Ectodermal cell (in vitro differentiated cells): ENCODE data around the gene PDS5B.
"Not testable (repeated sequence)": the region's sequence is repeated elsewhere in the genome, so short reads cannot be mapped to it uniquely, and the experiment has no call there.

Experiments used
- H3K27ac ChIP-seq: 2 replicates; pipeline ENCODE4 v1.7.0; 2013; ENCODE audit warnings: mild to moderate bottlenecking, low read depth, low read length; ENCODE audit not compliant: insufficient read depth, poor library complexity, severe bottlenecking
- H3K27me3 ChIP-seq: 2 replicates; pipeline ENCODE4 v1.7.0; 2013; ENCODE audit warnings: mild to moderate bottlenecking, low read length; ENCODE audit not compliant: insufficient read depth, control insufficient read depth, poor library complexity, severe bottlenecking
- H3K36me3 ChIP-seq: one replicate; pipeline ENCODE4 v1.7.0; 2013; ENCODE audit warnings: low read length; ENCODE audit not compliant: control insufficient read depth, insufficient read depth
- H3K4me1 ChIP-seq: one replicate; pipeline ENCODE4 v1.7.0; 2013; ENCODE audit warnings: low read length; ENCODE audit not compliant: control insufficient read depth, insufficient read depth
- H3K4me3 ChIP-seq: 2 replicates; pipeline ENCODE4 v1.7.0; 2013; ENCODE audit warnings: low read depth, low read length, control low read depth; ENCODE audit not compliant: insufficient read depth
- H3K9me3 ChIP-seq: 2 replicates; pipeline ENCODE4 v1.7.0; 2013; ENCODE audit warnings: mild to moderate bottlenecking, low read length, moderate library complexity; ENCODE audit not compliant: control insufficient read depth
- WGBS, 2 experiments: methylation state at CpG; one replicate each; pipeline ENCODE4 v1.1.7; 2013; ENCODE audit warnings: missing lambda C conversion rate in 2 of 2; 5-methylcytosine and 5-hydroxymethylcytosine counted together

The PDS5B gene

DNA sequence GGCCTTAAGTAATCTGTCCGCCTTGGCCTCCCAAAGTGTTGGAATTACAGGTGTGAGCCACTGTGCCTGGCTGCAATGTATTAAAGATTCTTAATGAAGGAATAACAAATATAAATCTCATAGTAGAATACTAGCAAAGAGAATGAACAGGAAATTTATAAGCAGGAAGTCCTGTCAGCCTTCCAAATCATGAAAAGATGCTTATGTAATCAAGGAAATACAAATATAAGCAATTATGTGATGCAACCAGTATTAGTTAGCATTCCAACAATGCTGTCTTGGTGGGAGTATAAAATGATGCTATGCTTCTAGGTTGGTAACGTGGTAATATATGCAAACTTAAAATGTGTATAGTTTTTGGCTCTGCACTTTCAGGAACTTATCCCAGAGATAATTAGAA lies 133.8 kb downstream of the PDS5B start:
- Histone ChIP-seq H3K4me3 (no peak overlapping the region), H3K27ac (no peak overlapping the region), H3K27me3 (no peaks in the 10 kb centered on the region), H3K4me1 (no peaks in the 10 kb centered on the region), H3K9me3 (peaks cover 2% of the 10 kb centered on the region), H3K36me3 (peaks cover 41% of the 10 kb centered on the region)
- 92 to 100% methylated on average over 2 of the region's 2 CpGs for WGBS, 2 experiments

DNA sequence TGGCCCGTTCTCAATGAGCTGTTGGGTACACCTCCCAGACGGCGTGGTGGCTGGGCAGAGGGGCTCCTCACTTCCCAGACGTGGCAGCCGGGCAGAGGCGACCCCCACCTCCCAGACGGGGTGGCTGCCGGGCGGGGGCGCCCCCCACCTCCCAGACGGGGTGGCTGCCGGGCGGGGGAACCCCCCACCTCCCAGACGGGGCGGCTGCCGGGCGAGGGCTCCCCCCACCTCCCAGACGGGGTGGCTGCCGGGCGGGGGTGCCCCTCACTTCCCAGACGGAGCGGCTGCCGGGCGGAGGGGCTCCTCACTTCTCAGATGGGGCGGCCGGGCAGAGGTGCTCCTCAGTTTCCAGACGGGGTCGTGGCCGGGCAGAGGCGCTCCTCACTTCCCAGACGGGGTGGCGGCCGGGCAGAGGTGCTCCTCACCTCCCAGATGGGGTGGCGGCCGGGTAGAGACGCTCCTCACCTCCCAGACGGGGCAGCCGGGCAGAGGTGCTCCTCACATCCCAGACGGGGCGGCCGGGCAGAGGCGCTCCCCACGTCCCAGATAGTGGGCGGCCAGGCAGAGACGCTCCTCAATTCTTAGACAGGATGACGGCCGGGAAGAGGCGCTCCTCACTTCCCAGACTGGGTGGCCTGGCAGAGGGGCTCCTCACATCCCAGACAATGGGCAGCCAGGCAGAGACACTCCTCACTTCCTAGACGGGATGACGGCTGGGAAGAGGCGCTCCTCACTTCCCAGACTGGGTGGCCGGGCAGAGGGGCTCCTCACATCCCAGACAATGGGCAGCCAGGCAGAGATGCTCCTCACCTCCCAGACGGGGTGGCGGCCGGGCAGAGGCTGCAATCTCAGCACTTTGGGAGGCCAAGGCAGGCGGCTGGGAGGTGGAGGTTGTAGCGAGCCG lies 135.1 kb downstream of the PDS5B start:
- not testable (repeated sequence) for H3K4me3 ChIP-seq, H3K27ac ChIP-seq, H3K4me1 ChIP-seq, H3K27me3 ChIP-seq, H3K9me3 ChIP-seq
- 94 to 96% methylated on average over 53 to 54 of the region's 58 CpGs for WGBS, 2 experiments
- H3K36me3 ChIP-seq: peaks cover 36% of the 10 kb centered on the region

- peaks cover 36% of the 10 kb centered on the region for H3K36me3 ChIP-seq
- 100% methylated on average over 2 of the region's 2 CpGs; no CpG with 5 or more reads in 1 of the 2 experiments for WGBS, 2 experiments
Measured at GRCh38 chr13:32722340-32722739, 136.1 kb downstream of the PDS5B start.

DNA sequence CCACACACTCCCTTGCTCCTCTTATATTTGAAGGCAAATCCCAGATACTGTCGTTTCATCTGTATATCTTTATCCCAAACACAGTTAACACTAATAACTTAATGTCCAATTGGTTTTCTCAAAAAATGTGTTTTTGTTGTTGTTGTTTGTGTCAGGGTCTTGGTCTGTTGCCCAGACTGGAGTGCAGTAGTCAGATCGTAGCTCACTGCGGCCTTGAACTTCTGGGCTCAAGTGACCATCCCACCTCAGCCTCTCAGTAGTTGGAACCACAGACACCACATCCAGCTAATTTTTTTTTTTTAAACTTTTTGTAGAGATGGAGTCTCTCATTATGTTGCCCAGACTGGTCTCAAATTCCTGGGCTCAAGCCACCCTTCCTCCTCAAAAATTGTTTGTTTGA lies 137.7 kb downstream of the PDS5B start:
- 90 to 91% methylated on average over 3 of the region's 3 CpGs for WGBS, 2 experiments
- no peak overlapping the region for H3K27ac ChIP-seq
- no peaks in the 10 kb centered on the region for H3K27me3 ChIP-seq
- peaks cover 26% of the 10 kb centered on the region for H3K36me3 ChIP-seq
- H3K4me1 ChIP-seq: peaks cover 5% of the 10 kb centered on the region
- no peak overlapping the region for H3K4me3 ChIP-seq
- peaks cover 2% of the 10 kb centered on the region for H3K9me3 ChIP-seq

More at GRCh38 chr13:32722340-32722739, 136.1 kb downstream of the PDS5B start:
- Histone ChIP-seq H3K27ac (no peak overlapping the region), H3K4me1 (no peaks in the 10 kb centered on the region), H3K4me3 (no peak overlapping the region), H3K9me3 (peaks cover 2% of the 10 kb centered on the region), H3K27me3 (no peaks in the 10 kb centered on the region)

- 93 to 95% methylated on average over 4 of the region's 4 CpGs for WGBS, 2 experiments
- no peaks in the 10 kb centered on the region for H3K27me3 ChIP-seq
- H3K4me3 ChIP-seq: no peak overlapping the region
- H3K9me3 ChIP-seq: no peaks in the 10 kb centered on the region
- peaks cover 5% of the 10 kb centered on the region for H3K4me1 ChIP-seq
- H3K27ac ChIP-seq: no peak overlapping the region
- peaks cover 9% of the 10 kb centered on the region for H3K36me3 ChIP-seq
Measured at GRCh38 chr13:32726374-32727037, 140.3 kb downstream of the PDS5B start.

GRCh38 chr13:32728327-32728726 lies 142.1 kb downstream of the PDS5B start:
- Histone ChIP-seq H3K4me1 (peaks cover 5% of the 10 kb centered on the region), H3K27ac (no peak overlapping the region), H3K9me3 (no peaks in the 10 kb centered on the region), H3K36me3 (no peaks in the 10 kb centered on the region), H3K4me3 (no peak overlapping the region), H3K27me3 (no peaks in the 10 kb centered on the region)
- 62 to 64% methylated on average over 3 of the region's 3 CpGs for WGBS, 2 experiments

DNA sequence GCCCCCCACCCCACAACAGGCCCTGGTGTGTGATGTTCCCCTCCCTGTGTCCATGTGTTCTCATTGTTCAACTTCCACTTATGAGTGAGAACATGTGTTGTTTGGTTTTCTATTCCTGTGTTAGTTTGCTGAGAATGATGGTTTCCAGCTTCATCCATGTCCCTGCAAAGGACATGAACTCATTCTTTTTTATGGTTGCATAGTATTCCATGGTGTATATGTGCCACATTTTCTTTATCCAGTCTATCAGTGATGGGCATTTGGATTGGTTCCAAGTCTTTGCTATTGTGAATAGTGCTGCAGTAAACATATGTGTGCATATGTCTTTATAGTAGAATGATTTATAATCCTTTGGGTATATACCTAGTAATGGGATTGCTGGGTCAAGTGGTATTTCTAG lies 142.8 kb downstream of the PDS5B start:
- H3K9me3 ChIP-seq, H3K27ac ChIP-seq, H3K4me1 ChIP-seq, H3K36me3 ChIP-seq, H3K4me3 ChIP-seq, H3K27me3 ChIP-seq: not testable (repeated sequence)

GRCh38 chr13:32731074-32731473 lies 144.8 kb downstream of the PDS5B start:
- H3K9me3 ChIP-seq: no peaks in the 10 kb centered on the region
- no peak overlapping the region for H3K4me3 ChIP-seq
- H3K4me1 ChIP-seq: peaks cover 5% of the 10 kb centered on the region
- 93 to 96% methylated on average over 3 of the region's 3 CpGs for WGBS, 2 experiments
- H3K36me3 ChIP-seq: no peaks in the 10 kb centered on the region
- no peak overlapping the region for H3K27ac ChIP-seq
- H3K27me3 ChIP-seq: no peaks in the 10 kb centered on the region

GRCh38 chr13:32731576-32731975 lies 145.3 kb downstream of the PDS5B start:
- WGBS, 2 experiments: 97 to 100% methylated on average over 2 of the region's 2 CpGs
- peaks cover 5% of the 10 kb centered on the region for H3K4me1 ChIP-seq
- no peak overlapping the region for H3K27ac ChIP-seq
- H3K4me3 ChIP-seq: no peak overlapping the region
- no peaks in the 10 kb centered on the region for H3K27me3 ChIP-seq
- no peaks in the 10 kb centered on the region for H3K9me3 ChIP-seq
- H3K36me3 ChIP-seq: no peaks in the 10 kb centered on the region

- WGBS, 2 experiments: 88 to 96% methylated on average over 5 of the region's 5 CpGs
- Histone ChIP-seq H3K4me1 (no peaks in the 10 kb centered on the region), H3K27me3 (no peaks in the 10 kb centered on the region), H3K27ac (no peak overlapping the region), H3K4me3 (no peak overlapping the region), H3K36me3 (no peaks in the 10 kb centered on the region), H3K9me3 (no peaks in the 10 kb centered on the region)
Measured at GRCh38 chr13:32733690-32734089, 147.4 kb downstream of the PDS5B start.
